Omental fat pad (tissue), 4 donors: ENCODE measurements around the gene SLC4A4. TPM values are rescaled to one million over a fixed set of nuclear protein-coding genes. Genes with fewer than 3 reads are reported as not detected.

Source experiments
- ATAC-seq: fragments of 150-250 bp; one replicate; pipeline ENCODE4 v1.9.1; 2016; ENCODE audit warnings: mild to moderate bottlenecking, moderate library complexity; ENCODE audit not compliant: low FRiP score
- DNase-seq: peaks from one replicate; pipeline ENCODE4 v3.0.0-alpha.2; 2019; ENCODE audit warnings: low spot score
- total RNA-seq, 4 donors: library from RNA; depleted of rRNA; stranded (reverse); fragments of >200 nt; gene quantifications; one replicate each; pipeline ENCODE4 v1.1.0, GENCODE V29; 2016
- TF ChIP-seq, protein P1 (sequence below), 3 donors: fragments of 450-650 bp; IDR thresholded peaks; one replicate each; pipeline ENCODE4 v1.5.1; 2016 to 2017; ENCODE audit warnings: antibody characterized with exemption in 3 of 3, mild to moderate bottlenecking in 3 of 3, moderate library complexity in 2 of 3

Gene SLC4A4
- total RNA-seq, 4 donors from 2014 or later = 8.4 to 45.6 (median 10.2) TPM

DNA sequence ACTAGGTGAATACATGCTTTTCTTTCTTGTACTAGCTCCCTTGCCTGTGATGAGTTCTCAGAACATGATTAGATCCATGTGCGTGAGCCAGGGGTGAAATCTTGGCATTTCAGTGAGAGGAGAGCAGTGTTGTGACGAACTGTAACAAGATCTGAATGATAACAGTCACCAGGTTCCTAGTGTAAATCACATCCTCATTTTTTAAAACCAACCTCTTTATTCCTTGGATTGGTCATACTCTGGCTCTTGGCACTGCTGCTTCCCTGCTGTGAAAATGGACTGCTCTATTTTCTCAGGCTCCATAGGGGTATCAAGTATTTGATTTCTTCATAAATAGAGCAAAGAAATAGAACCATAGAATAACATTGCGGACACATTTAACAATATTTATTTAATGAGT lies 206.3 kb downstream of the SLC4A4 start:
- TF ChIP-seq, protein P1, sequence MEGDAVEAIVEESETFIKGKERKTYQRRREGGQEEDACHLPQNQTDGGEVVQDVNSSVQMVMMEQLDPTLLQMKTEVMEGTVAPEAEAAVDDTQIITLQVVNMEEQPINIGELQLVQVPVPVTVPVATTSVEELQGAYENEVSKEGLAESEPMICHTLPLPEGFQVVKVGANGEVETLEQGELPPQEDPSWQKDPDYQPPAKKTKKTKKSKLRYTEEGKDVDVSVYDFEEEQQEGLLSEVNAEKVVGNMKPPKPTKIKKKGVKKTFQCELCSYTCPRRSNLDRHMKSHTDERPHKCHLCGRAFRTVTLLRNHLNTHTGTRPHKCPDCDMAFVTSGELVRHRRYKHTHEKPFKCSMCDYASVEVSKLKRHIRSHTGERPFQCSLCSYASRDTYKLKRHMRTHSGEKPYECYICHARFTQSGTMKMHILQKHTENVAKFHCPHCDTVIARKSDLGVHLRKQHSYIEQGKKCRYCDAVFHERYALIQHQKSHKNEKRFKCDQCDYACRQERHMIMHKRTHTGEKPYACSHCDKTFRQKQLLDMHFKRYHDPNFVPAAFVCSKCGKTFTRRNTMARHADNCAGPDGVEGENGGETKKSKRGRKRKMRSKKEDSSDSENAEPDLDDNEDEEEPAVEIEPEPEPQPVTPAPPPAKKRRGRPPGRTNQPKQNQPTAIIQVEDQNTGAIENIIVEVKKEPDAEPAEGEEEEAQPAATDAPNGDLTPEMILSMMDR (IDR thresholded peaks at IDR 0.05) = no peak
- ATAC-seq (no peak), DNase-seq (no peak)

DNA sequence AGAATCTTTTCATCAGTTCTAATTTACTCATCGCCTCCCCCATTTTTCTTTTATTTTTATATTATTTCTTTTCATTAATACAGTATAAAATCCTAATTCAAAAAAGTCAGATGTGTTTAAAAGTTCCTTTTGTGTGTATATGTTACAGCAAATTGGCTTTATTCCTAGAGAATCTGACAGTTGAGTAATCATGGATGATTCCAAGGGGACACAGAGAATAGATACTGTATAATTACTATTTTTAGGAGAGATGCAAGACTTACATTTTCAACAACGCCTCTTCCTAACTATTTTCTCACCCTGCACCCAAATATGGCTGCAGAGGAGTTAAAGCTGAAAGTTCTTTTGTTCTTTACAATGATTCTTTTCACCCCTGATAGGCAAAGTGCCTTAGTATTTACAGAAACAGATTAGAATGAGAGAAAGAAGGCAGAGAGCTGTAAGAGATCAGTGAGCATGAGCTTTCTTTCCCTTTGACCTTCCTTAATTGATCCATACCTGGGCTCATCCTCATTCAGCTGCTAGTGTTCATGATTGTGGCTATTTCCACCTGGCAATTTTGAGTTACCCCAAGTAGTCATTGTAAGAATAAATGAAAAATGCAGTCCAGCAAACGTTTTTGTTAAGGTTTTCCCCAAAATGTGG lies 210.8 kb downstream of the SLC4A4 start:
- DNase-seq (no peak), ATAC-seq (no peak)
- TF ChIP-seq, protein P1 (IDR thresholded peaks at IDR 0.05) = no peak

DNA sequence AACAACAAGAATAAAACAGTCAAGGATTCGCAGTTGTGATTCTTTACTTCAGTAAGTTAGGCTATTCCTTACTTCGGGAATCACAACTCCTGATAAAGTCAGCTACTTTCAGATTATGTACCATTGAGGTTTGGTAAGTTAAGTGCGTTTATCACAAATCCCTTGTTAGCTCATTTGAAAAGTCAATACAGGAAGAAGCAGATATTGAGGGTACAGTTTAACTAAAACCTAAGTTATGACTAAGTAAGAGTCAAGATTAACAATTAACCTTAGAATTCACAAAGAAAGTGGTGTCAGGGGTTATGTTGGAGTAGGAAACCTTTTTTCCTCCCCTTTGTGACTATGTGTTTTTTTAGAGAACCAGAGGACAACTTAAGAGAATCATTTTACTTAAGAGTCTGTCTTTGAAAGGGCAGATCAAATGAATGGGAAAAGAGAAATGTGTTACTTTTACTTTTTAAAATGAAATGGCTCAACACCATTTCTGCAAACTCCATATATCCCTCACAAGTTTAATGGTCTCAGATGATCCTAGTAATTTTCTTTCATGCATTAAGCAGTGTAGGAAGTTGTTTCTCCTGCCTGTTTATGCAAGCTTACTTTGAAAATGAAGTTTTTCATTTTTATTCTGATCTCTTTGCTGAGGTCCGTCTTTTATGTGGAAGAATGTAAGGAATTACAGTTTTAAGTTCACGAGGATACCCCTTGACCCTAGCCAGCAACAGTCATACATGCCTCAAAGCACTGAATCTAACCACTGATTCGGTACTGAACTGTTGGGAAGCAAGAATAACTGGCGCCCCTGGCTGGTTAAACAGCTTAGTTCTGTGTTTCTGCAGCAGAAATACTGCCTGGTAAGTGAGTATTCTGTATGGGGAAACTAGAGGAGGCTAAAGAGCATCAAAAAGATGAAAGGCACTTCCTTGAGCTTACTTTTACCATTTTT lies 211.7 kb downstream of the SLC4A4 start:
- no peak for ATAC-seq
- DNase-seq = no peak
- TF ChIP-seq, protein P1 (IDR thresholded peaks at IDR 0.05) = no peak

DNA sequence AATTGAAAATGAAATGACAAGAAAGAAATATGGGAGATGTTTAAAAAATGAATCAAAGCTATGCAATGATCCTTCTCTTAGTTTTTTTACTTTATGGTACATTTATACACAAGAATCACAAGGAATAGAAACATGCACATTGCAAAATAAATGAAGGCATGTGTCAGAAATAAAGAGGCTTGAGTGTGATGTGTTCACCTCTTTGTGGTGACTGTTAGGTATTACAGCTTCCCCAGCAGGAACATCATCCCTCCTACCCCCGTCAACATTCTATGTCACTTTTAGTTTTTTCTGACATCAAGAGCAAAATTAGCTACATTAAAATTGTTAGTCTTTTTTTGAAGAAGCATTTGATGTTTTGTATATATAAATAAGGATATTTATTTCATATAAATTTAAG lies 214.8 kb downstream of the SLC4A4 start:
- DNase-seq (no peak), ATAC-seq (no peak)
- TF ChIP-seq, protein P1 (IDR thresholded peaks at IDR 0.05) = no peak

DNA sequence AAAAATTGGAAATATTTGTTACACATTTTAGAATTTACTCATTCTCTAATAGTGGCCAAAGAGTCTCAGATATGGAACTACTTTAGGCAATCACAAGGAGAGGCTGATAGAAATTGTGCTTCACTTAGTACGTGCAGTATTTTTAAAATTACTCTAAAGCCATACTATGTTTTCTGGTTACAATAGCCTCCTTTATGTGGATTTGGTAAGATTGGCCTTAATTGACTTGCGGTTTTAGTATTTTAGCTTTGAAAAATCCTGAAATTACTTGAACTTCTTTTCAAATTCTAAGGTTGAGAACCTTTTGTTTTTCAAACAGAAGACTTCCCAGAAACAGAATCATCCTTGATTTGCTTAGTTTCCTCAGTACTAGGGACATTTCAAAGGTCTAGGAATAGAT lies 215.2 kb downstream of the SLC4A4 start:
- ATAC-seq (no peak), DNase-seq (no peak)
- TF ChIP-seq, protein P1 (IDR thresholded peaks at IDR 0.05) = no peak

DNA sequence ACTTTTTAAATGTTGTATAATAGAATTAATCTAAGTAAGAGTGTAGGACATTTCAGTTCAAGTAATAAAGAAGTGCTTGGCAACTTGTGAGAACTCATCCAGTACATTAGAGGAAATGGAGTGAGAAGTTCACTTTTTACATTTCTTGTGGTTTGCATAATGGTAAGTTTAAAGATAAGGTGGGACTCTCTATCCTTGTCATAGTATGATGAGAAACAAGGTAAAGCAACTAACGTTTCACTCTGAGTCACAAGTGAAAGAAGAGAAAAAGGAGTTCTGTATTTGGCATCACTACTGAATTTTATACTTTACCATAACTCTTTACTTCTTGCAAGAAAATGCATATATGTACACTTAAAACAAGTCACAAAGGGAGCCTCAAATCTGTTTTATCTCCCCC lies 219.4 kb downstream of the SLC4A4 start:
- TF ChIP-seq, protein P1 (IDR thresholded peaks at IDR 0.05) = no peak
- ATAC-seq = no peak
- DNase-seq = no peak
